Subcutaneous adipose tissue (tissue), 4 donors: ENCODE data around the gene PITPNC1. TPM values are rescaled to one million over a fixed set of nuclear protein-coding genes. Genes with fewer than 3 reads are reported as not detected.

Source experiments
- total RNA-seq, 4 donors: library from RNA; depleted of rRNA; stranded (reverse); fragments of >200 nt; gene quantifications; one replicate each; pipeline ENCODE4 v1.1.0, GENCODE V29; 2016
- TF ChIP-seq, protein P1 (sequence below): fragments of 450-650 bp; IDR thresholded peaks from one replicate; pipeline ENCODE4 v1.5.1; 2016; ENCODE audit warnings: low read depth, mild to moderate bottlenecking, control low read depth, antibody characterized with exemption, moderate library complexity

Gene PITPNC1
- total RNA-seq, 4 donors from 2014 or later: 12.1 to 26.8 (median 18.2) TPM

DNA sequence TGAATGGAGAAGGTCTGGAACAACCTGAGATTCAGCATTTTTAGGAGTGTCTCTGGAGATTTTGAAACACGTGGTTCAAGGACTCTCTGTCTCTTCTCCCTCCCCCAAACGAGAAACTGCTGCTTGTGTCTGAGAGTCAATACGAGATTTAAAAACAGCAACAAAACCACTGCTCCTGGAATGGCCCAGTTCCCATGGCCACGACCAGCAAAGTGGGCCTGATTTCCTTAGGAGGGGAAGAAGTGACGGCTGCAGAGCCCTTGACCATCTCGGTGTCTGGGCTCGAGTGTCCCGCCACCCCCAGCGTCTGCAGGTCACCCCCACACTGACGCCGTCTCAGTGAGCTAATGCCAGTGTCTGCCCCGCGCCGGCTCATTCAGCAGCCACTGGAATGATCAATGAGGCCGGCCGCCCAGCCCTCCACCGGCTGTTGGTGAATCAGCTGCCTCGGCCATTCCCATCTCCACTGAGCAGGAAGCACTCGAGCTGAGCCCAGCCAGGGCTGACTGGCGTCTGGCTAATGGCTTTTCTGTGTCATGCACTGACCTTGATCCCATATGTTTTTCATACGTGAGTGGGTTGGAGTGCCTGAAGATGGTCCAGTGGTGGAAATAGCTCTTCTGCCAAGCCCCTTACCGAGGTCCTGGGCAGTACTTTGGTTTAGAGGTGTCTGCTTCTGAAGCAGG lies 151.8 kb downstream of the PITPNC1 start:
- TF ChIP-seq, protein P1, sequence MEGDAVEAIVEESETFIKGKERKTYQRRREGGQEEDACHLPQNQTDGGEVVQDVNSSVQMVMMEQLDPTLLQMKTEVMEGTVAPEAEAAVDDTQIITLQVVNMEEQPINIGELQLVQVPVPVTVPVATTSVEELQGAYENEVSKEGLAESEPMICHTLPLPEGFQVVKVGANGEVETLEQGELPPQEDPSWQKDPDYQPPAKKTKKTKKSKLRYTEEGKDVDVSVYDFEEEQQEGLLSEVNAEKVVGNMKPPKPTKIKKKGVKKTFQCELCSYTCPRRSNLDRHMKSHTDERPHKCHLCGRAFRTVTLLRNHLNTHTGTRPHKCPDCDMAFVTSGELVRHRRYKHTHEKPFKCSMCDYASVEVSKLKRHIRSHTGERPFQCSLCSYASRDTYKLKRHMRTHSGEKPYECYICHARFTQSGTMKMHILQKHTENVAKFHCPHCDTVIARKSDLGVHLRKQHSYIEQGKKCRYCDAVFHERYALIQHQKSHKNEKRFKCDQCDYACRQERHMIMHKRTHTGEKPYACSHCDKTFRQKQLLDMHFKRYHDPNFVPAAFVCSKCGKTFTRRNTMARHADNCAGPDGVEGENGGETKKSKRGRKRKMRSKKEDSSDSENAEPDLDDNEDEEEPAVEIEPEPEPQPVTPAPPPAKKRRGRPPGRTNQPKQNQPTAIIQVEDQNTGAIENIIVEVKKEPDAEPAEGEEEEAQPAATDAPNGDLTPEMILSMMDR: no peak

DNA sequence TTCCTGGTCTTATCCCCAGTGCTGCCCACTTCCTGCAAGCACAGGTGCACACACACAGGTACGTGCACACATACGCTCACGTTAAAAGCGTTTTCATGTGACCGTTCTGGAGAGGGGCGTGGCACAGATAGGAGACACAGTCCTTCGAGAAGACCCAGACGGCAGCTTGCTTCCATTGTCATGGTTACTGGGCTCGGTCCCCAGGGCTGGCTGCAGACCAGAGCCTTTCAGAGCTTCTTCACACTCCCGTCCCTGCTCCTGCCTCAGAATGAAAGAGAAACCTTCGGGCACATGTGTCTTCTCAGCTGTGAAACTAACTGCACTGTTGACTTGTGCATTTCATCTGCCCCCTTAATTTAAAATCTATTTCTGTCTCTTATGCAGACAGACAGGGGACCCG lies 154.2 kb downstream of the PITPNC1 start:
- TF ChIP-seq, protein P1: no peak

DNA sequence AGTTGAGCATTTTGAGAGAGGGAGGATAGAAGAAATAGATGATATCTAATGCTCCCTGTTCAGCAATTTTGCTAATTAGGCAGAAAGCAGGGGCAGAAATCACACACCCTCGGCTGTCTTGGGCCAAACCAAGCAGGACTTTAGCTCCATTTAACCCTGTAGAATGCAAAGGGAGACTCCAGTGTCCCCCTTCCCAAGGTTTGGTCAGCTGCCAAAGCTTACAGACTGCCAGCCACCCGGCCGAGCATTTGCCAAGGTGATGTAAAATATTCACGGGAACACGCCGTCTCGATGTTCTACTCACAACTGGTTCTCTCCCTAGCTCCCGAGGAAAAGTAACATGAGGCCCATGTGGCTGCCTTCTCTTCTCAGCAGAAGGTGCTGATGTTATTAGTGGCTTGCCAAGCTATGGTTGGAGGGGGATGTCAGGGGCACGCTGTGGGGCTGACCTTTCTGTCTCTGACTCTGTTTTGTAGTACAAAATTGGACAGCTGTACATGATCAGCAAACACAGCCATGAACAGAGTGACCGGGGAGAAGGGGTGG lies 155.3 kb downstream of the PITPNC1 start:
- TF ChIP-seq, protein P1: no peak

DNA sequence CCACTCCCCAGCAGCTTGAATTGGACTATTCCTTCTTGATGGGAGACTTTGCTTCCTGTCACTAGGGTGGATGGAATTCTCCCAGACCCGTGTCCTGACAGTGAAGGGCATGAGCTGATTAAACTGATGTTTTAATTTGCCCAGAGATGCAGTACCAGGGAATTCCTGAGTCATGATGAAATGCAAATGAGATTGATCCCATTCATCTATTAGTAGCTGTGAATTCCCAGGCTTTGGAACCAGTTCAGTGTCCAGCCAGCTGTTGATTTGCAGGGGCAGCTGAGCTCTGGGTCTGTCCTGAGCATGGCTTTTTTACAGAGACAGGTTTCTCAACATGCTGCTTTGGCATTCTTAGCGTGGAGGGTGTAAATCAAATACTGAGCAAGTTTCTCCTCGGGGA lies 157.9 kb downstream of the PITPNC1 start:
- TF ChIP-seq, protein P1: no peak

DNA sequence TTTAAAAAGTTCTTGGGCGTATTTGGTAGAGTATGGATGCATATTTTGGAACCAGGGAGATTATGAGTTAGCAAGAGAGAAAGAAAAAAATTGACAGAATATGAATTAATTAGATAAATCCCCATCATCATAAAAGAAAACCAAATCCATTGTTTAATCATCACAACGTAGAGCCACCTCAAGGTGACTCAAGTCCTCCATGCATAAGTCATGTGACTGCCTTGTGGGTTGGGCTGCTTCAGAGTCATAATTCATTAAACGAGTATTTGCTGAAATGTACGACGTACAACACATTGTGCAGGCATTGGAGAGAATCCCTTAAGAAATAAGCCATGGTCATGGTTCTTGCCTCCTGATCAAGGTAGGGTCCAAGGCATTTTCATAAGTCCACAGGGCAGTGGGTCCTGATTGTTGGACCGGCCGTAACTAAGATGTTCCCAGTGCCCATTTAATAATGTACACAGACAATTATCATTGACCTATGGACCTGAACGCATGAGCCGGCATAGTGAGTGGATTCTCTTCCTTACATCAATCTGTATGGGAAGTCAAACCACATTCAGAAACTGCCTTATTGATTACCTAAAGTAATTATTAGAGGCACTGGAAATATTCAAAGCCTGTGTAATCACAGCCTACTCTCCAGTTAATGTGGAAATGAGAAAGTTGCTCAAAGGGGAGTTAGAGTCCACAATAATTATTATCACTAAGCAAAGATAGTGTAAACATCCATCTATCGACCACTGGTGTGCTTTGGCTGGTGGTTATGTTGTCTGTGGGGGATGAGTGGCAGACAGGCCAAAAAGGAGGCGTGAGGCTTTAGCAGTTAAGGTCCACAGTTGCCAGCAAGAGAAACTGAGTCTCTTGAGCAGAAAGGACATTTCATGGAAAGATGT lies 165.4 kb downstream of the PITPNC1 start:
- TF ChIP-seq, protein P1: no peak

DNA sequence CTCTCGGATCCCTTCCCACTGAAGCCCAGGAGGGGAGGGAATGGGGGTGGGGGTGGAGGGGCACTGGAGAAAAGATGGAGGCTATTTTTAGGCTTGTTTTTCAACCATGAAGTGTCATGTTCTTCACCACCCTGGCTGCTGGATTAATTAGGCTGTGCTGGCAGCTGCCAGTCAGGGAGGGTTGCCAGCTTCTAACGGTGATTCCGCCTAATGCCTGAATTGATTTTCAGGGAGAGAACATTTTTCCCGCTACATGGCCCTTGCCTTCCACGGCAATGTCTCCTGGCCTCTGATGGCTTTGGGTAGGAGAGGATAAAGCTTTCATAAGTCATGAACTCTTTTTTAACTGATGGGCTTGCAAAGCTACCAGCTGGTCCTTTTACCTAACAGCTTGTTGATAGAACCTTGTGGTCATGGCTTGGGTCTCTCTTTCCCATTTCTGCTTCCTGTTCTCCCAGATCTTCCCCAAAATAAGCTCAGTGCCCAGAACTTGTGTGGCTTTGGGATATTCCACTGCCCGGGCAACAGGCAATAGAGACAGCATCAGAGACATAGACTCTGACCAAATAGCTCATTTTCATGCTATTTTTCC lies 167.4 kb downstream of the PITPNC1 start:
- TF ChIP-seq, protein P1: no peak
